NCI-H1436 treated with DMSO at 0.1 percent for 48 hours (cell line): ENCODE measurements around the gene TBC1D1.

ENCODE experiments used
- DNase-seq: peaks from one replicate; lab custom pipeline; 2025; lab: John Stamatoyannopoulos, UW

Gene TBC1D1

DNA sequence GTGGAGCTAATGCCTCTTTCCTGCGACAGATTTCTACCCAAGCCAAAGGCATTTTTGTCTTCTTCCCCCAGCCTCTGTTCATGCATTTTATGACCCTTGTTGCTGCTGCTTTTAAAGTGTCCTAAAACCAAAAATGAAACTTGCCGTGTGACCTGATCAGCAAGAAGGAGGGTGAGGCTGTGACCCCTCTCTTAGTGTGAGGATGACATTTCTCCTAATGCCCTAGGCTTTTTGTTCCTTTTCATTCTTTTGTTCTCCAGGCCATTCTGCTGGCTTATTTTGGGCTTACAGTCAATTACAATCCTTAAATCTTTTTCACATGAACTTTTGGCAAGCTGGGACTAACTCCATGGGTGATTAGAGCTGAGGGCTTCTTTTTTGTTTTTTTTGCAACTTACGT is 103.7 kb downstream of the TBC1D1 start:
- DNase-seq: no peak

DNA sequence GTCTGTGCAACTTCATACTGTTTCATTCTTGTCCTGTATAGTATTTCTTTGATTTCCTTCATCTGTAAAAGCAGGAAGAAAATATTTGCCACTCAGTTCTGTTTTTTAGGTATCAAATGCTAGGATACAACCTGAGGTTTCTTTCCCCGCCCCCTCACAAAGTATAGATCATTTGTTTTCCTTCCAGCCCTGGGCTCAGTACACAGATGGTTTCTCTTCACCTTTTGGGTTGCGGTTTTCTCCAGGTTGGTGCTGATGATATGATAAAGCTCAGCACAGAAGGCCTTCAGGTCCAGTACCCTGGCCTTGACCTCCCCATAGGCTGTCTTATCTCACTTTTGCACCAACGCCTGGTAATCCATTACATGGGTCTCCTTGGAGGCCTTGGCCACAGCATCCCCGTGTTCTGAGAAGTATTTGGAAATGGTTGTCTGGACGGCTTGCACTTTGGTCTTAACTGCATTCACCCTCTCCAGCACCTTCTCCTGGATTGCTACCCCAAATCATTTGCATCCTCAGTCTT is 104.5 kb downstream of the TBC1D1 start:
- no peak for DNase-seq

DNA sequence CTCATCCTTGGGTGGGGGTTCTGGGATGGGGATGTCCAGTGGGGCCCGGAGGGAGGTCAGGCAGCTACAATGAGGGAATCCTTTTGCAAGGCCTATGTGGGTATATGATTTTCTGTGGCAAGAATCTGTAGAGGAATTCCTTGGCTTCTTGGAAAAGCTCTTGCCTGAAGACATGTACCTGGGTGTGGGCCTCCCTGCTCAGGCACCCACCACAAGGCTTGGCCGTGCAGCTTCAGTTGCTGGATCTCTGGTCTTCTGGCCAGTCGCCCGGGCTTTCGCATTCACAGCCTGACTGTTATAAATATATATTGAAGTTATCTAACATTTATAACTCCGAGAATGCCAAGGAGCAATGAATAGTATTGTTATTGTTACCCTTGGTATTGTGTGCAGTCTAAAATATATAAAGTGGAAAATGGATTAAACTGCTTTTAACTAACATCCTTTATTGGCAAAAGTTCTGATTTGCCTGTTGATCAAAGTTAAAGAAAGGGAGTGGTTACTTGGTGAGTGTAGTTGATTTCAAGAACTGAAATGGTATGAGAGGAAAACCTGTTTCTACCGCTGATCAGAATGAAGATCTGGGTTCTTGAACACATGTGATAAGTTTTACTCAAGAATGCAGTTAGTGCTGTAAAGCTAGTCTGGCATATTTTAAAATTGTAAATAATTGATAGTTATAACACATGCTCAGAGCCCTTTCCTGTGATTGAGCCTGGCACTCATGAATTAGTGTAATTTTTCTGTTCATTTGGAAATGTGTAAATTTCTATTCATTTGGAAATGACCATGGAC is 105.3 kb downstream of the TBC1D1 start:
- no peak for DNase-seq

DNA sequence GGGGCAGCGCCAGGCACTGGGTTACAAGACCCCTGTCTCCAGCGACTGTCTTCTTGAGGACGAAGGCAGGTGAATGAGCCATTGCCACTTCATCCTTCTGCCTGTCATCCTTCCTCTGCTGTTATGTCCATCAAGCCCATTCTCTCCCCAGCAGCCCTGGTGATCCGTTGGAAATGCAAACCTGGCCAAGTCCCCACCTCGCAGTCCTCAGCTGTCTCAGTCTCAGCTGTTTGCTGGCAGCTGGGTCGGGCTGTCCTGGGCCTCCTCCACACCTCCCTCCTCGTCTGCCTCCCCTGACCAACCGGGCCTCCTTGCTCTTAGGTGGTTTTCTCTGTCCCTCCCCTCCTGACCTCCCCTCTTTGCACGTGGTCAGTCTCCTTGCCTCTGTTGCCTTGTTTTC is 107.3 kb downstream of the TBC1D1 start:
- DNase-seq: no peak

DNA sequence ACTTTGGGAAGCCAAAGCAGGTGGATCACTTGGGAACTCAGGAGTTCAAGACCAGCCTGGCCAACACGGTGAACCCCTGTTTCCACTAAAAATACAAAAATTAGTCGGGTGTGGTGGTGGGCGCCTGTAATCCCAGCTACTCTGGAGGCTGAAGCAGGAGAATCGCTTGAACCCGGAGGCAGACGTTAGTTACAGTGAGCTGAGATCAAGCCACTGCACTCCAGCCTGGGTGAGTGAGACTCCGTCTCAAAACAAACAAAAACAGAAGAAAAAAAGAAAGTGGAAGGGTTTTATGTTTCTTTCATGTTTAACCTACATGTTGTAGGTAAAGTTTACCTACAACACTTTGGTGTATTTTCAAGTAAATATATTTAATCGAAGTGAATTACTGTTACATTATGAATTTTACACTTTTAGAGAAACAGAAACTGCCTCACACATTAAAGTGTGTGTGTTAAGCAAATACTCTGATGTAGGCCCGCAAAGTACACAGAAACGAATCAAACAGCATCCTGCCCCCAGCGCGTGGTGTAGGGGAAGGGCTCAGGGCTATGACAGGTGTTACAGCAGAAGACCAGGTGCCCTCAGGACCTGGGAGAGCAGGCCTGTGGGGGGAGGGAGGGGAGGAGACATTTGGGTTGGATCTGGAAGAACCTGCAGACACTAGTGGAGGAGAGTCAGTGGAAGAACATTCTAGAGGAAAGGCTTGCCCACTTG is 108.3 kb downstream of the TBC1D1 start:
- no peak for DNase-seq

DNA sequence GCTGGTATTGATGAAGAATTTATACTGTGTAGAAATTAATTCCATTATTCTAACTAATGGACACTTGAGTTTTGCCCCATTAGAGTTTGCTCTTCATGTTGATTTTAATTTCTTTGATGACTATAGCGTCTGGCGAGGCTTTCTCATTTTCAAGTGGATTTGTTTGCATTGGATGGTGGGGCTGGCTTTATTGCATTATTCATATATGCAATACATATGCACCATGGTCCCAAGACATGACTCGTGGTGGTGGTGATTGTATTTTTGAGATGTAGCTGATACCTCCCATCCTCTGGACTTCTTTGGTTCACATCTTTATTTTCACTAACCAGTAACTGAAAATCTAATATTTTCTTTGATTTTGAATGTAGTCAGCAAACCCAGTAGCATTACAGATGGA is 109.1 kb downstream of the TBC1D1 start:
- no peak for DNase-seq

DNA sequence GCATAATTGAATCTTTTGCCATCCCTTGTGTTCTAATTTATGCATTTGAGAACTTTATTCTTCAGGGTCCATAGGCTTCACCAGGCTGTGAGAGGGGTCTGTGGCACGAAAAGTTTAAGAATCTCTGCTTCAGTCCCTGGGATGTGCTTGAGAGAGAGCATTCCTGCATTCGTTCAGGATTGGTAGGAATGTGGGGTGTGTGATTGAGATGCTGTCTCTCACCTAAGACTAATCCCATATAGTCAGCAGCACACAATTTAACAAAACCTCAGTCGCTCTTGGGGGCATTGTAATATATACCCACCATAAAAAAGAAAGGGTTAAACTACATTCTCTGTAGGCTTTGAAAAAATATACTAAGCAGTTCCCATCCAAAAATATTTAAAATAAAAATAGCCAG is 111.0 kb downstream of the TBC1D1 start:
- no peak for DNase-seq

DNA sequence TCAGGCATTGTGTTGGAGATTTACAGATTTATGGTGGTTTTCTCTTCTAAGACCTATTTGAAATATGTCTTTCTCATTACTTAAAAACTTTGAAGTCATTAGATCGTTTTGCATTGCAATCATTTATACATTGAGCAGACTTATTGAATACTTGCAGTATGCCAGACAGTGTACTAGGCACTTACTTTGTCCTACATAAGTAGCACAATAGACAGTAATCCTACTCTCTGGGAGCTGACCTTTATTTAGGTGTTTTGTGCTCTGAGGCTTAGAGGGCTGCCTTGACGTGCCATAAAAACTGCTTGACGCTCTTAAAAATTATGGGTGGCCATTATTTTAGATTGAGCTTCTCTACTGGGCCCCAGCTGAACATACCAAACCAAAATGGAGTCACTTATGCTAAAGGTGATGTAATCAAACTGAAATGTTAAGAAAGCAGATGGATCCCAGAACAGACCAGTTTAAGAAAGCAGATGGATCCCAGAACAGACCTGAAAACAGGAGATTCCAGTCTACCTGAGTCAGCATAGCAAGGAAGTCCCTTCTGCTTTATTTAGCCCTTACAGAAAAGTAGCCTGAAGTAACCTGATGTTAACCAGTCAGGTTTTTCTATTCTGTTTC is 111.7 kb downstream of the TBC1D1 start:
- DNase-seq: no peak

DNA sequence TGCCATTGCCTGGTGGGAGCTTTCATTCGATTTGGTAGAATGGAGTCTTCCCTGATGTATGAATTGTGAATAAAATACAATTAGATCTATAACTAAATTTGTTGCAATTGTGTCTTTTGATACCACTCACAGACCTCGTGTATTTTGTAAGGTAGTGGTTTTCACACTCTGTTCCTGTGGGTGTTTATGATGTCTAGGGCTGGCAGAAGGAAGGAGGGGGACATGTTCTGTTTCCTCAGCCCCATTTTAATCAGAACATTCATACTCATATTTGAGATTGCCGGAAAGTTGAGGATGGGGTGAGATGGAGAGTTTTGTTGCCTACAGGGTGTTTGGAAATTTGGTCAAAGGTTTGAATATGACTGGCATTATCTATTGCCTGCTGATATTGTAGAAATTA is 112.2 kb downstream of the TBC1D1 start:
- DNase-seq: no peak

DNA sequence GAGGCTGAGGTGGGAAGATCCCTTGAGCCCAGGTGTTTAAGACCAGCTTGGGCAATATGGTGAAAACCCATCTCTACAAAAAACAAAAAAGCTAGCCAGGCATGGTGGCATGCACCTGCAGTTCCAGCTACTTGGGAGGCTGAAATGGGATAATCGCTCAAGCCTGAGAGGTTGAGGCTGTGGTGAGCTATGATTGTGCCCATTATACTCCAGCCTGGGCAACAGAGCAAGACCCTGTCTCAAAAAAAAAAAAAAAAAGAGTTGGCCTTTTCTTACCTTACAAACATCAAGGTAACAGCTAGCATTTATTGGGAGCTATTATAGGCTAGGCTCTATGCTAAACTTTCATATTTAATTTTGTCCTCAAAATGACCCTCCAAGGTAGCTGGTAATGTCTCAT is 112.7 kb downstream of the TBC1D1 start:
- no peak for DNase-seq

DNA sequence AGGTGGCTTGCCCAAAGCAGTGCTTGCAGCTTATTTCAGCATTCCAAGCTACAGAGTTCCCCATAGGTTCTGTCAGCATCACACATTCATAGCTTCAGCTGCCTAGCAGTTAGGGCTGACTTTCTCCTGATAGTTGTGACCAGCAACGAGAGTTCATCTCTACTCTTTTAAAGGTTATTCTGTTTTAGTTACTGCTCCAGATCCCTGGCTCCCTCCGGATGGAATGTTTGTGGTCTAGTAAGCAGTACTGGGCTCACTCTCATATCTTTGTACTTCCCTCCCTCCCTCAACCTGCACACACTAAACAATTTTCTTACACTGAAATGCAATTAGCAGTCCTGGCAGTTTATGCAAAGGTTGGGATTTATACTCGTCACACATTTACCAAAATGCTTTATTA is 113.2 kb downstream of the TBC1D1 start:
- DNase-seq: no peak

DNA sequence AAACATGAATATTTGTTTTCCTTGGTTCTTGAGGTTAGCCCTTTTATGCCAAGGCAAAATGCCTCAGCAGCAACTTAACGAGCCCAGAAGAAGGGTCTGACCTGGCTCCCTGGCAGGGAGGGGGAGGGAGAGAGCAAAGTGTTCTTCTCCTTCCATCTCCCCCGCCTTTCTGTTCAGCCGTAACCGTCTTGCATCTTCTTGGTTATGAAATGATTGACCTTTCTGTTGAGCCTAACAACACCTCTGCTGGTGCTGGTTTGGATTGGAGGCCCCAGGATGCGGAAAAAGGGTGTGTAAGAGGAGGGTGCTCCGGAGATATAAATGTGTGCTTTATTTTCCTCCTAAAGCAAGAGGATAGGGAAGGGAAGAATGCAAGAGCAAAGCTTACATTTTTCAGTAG is 114.0 kb downstream of the TBC1D1 start:
- DNase-seq: no peak

DNA sequence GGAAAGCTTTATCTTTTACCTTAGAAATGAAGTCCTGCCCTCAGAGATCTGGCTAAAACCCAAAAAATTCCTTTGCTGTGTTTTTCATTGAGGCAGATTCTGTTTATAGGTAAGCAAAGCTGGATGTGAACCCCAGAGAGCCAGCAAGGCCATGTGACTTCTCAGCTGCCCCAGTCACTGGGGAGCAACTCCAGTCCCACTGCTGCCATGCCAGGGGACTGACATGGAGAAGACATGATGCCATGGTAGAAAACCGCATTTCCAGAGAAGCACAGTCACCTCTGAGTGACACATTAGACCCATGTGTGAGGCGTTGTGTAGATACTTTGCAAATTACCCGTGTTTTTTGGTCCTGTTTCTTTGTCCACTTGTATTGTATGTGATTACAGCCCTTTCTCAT is 114.8 kb downstream of the TBC1D1 start:
- DNase-seq: no peak

DNA sequence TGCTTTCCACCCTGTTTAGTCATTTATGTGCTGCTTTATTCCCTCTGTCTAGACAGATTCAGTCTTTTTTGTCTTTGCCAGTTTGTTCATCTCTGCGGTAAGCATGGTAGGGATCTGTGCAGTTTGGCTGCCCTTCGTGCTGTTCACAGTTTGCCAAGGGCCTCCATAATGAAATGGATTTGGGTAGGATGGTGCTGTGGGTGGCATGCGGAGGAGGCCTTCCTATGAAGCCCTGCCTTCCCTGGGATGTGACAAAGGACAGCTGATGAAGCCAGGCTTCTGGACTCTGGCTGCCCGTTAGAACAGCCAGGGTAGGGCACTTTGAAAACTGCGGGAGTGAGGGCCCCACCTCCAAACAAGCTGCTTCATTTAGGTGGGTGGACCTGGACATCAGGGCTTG is 116.8 kb downstream of the TBC1D1 start:
- DNase-seq: no peak

DNA sequence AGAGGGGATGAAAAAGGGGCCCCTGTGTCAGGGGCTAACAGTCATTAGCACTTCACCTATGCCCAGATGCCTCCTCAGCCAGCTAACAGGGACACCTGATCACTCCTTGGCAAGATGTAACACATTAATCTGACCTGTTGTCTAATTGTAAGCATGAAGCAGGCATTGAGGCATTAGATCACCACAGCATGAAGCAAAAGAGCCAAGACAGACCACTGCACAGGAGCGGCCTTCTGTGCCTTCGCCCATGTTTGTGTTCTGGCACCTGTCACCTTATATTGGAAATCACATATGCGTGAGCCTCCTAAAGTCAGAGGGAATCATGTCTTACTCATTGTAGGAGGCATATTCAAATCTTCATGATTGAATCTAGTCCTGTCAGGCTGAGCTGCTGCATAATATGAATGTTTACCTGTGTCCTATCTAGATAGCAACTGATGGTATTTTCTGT is 117.7 kb downstream of the TBC1D1 start:
- no peak for DNase-seq

DNA sequence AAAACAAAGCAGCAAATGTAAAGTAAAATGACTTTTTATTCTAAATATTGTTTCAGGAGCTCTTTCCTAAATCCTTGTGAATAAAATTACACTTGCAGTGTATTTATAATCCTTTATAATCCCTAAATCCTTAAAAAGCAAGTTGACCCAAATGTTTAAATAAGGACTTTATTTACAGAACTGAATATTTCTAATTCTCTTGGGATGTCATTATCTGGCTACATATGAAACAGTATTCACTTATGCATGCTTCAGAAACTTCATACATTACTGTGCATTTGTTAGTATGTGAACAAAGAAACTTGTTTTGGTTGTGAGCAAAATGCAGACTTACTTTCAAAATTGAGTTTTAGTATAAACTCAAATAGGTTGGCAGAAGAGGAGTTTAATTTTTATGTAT is 118.5 kb downstream of the TBC1D1 start:
- no peak for DNase-seq

DNA sequence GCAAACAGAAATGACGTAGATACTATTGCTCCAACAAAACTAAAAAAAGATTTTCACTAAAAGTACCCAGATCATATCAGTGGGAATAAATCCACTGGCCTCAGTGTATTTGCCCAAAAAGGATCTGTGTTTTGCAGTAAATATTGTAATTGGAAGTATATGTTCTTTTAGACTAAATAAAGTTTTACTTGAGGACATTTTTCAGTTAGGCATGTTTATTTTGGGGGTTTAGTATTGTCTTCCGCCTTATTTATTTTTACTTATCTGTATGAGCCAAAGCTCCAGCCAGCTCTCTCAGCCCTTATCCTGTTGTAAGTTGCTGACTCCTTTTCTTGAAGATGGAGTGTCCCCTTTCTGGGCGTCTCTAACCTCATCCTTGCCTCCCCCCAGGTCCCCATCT is 119.1 kb downstream of the TBC1D1 start:
- no peak for DNase-seq

DNA sequence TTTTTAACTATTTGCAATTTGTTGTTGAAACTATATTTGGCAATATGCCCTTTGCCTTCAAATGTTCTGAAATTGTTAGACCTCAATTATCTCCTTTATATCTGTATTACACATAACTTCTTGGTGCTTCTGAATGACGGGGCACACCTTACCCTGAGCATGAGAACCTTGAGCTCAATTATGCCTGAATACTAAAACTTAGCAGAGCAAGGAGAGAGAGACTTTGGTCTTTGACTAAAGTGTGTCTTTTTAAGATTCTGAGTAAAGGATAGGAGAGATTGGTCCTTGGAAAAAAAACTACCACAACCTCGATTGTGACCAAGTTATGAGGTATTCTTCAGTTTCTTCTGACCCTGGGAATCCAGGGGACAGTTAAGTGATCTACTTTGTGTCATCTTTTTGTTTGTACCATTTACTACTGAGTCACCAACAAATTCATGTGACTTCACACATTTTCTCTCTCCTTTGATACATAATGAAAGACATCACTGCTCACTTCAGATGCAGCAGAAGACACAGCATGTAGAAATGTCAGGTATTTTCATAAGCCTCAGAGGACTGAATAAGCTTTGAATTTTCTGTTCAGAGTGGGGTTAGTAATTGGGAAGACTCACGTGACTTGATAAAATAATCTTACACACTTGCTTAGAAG is 120.8 kb downstream of the TBC1D1 start:
- DNase-seq: no peak

DNA sequence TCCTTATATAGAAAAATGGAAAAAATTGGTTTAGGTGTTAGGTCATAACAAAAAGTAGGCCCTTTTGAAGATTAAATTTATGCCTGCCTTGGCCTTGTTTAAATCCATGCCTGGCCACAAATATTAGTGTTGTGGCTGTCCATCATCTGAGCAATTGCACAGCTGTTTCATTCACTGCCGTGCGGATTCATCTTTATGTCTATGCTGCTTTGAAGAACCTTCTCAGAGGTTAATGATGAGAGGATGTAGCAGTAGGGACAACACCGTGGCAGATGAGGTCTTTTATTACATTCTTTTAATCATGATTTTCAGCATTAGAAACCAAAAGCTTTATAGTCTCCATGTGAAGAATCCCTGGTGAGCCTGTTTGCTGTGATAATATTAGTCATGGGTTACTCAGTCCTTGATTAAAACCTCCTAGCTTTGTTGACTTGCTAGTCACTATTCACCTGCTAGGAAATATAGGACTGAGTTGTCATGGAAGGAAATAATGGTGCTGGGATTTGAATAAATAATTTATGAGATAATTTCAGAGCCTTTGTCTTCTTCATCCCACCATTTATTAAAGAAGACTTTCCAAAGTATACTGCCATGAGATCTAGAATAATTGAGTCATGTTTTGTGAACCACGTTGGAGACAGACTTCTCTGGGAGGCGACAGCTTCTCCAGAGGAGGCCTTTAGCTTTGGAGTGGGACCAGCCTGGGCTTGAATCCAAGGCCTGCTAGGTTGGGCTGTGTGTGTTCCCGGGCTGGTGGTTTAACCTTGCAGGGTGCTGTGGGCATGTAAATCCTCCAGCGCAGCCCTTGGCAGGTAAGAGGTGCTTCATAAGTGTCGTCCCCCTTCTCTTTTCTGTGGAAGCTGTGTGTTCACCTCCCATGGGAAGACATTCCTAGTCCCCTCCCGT is 122.8 kb downstream of the TBC1D1 start:
- no peak for DNase-seq

DNA sequence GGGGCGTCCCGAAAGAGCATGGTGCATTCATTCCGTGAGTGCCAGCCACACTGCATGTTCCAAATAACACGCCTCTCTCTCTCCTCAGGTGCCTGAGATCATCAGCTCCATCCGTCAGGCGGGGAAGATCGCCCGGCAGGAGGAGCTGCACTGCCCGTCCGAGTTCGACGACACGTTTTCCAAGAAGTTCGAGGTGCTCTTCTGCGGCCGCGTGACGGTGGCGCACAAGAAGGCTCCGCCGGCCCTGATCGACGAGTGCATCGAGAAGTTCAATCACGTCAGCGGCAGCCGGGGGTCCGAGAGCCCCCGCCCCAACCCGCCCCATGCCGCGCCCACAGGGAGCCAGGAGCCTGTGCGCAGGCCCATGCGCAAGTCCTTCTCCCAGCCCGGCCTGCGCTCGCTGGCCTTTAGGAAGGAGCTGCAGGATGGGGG is 123.6 kb downstream of the TBC1D1 start:
- DNase-seq: no peak

DNA sequence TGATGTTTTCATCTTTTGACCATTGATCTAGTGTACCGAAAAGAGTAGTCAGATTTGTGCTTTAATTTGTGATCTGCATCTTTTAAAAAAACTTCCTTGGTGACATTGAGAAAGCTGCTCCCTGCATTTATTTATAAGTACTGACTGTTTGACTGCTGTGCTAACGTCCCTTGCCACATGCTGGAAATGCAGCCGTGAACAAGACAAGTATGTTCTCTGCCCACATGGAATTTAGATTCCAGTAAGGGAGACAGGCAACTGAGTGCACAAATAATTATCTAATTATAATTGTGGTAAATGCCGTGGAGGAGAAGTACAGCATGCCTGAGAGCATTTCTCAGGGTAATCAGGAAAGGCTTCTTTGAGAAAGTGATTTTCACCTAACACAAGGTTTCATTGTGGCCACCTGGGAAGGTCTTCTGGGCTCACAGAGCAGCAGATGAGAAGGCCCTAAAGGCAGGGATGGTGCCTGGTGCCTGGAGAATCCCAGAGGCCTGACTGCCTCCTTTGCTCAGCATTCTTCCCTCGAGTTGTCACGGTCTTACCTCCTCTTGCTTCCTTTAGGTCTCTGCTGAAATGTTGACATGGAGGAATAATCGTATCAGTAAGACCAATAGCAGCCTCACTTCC is 125.1 kb downstream of the TBC1D1 start:
- DNase-seq: no peak
